IPS-NIHi11 (cell line): ENCODE results near the gene GPR63.
A peak's percentile ranks its signal among the peaks of the same experiment; 100 is the strongest.

Experiments used
- DNase-seq: peaks from one replicate; pipeline ENCODE4 v3.0.0; 2012; ENCODE audit warnings: mixed read lengths, low spot score

The GPR63 gene

GRCh38 chr6:96816301-96816817 is 20.9 kb downstream of the GPR63 start:
- peak; percentile 14 for DNase-seq

DNA sequence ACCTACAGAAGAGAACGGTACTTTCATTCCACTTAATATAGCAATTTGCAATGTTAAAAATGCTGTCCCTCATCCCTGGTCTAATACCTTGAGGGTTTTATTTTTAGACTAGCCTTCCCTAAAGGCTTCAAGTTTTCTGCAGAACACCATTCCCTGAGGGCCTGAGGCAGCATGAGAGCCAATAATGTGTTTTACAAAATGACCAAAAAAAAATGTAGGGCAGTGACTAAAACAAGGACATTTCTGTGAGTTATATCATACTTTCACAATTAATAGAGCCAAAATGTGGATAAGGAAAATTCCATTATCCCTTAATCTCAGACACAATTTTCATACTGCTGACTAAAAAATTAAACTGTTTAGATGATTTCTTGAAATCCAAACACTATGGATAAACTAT is 22.7 kb downstream of the GPR63 start:
- DNase-seq = no peak

- no peak for DNase-seq
Observed at GRCh38 chr6:96812077-96812703, 25.1 kb downstream of the GPR63 start.

DNA sequence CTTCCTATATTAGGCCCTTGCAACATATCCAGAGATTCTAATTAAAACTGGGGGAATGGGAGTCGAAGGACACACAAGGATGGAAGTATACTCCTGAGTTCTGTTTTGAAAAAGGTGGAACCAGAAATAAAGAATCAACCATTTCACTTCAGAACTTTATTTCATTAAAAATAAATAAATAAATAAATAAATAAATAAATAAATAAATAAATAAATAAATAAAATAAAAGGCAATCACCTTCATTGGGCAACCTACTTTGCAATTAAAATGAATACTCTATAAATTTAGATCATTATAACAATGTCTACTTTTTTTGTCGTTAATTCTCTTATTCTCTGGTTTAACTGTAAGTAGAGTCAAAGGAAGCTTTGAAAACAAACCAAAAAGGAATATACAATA is 25.6 kb downstream of the GPR63 start:
- DNase-seq = no peak

DNA sequence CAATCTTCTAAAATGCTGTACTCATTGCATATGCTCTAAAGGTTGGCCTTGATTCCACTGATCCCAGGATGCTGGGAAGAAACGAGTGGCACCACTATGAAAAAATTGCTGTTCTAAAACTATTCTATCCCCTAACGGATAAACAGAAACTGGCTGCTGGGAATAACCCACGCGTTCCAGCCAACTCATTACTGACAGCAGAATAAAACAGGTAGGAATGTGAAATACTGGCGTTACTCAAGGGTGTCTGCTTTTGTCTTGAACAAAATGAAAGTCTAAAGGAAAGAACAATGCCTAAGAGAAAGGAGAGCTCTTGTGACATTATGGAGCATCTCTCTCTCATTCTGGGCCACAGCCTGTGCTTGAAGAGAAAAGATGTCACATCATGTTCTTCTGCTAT is 26.1 kb downstream of the GPR63 start:
- no peak for DNase-seq

GRCh38 chr6:96809119-96809518 is 28.2 kb downstream of the GPR63 start:
- no peak for DNase-seq

DNA sequence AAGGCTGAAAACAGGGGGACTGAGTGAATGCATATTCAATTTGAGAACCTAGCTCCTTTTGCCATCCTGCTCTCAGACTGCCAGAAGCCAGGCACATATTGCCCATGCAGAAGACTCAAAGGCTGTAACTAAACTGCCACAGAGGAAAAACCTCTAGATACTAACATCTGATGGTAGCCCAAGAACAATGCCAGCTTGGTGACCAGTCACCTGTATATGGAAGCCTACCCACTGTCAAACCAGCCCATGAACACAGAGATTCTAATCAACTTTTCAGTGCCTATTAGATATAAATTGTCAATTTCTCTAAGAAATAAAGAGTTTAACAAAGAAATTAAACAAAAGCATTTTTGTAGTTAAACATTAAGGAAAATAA is 34.2 kb downstream of the GPR63 start:
- no peak for DNase-seq

- no peak for DNase-seq
Observed at GRCh38 chr6:96795481-96795880, 41.8 kb downstream of the GPR63 start.

GRCh38 chr6:96794980-96795379 is 42.3 kb downstream of the GPR63 start:
- DNase-seq = no peak

DNA sequence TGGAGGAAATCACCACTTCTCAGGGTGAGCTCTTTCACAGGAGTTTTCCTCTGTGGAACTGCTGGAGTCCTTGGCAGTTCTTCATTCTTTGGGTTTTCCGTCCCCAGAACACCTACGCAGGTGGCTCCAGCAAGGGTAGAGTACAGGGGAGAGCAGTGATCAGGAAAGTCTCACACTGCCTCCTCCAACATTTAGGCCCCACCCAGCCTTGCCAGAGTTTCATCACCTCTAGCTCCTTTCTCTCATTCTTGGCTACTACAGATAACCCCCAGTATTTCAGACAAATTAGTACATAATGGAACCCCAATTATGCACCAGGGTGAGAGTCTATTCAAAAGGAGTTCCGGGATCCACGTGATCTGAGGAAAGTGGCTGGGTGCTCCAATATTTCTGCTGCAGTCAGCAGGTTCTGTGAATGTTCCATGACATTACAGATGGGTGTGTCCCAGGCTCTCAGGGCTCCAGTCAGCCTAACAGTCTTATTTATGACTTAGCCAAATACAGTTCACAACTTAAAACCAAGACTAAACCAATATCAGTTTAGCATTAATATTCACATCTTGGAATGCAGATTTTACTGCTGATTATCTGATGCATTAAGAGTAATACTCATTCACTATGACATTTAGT is 44.6 kb downstream of the GPR63 start:
- no peak for DNase-seq

- no peak for DNase-seq
Observed at GRCh38 chr6:96789871-96790270, 47.4 kb downstream of the GPR63 start.

GRCh38 chr6:96787846-96788580 is 49.3 kb downstream of the GPR63 start:
- no peak for DNase-seq

- no peak for DNase-seq
Observed at GRCh38 chr6:96786336-96786735, 50.9 kb downstream of the GPR63 start.

- DNase-seq = no peak
Observed at GRCh38 chr6:96784650-96785049, 52.6 kb downstream of the GPR63 start.

GRCh38 chr6:96783307-96783706 is 54.0 kb downstream of the GPR63 start:
- no peak for DNase-seq

GRCh38 chr6:96781557-96781956 is 55.7 kb downstream of the GPR63 start:
- no peak for DNase-seq

GRCh38 chr6:96777113-96777512 is 60.2 kb downstream of the GPR63 start:
- DNase-seq = no peak

- DNase-seq = no peak
Observed at GRCh38 chr6:96775727-96776400, 61.4 kb downstream of the GPR63 start.

GRCh38 chr6:96766769-96767168 is 70.5 kb downstream of the GPR63 start:
- DNase-seq = no peak

DNA sequence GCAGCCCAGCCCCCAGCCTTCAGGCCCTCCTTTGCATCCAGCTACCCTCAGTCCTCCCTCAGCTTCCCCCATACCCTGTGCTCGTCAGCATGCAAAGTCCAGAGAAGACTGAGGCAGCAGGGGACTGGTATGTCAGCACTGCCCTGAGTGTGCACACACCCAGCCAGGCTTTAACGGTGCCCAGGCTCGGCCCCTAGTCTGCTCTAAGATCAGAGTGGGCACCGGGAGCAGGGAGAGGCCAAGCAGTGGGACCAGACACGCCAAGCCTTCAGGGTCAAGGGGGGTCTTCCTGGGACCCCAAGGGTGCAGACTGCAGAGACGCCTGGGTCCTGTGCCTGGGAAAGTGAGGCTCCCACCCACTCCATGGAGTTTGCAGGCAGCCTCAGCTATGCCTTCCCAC is 74.7 kb downstream of the GPR63 start:
- DNase-seq = no peak

DNA sequence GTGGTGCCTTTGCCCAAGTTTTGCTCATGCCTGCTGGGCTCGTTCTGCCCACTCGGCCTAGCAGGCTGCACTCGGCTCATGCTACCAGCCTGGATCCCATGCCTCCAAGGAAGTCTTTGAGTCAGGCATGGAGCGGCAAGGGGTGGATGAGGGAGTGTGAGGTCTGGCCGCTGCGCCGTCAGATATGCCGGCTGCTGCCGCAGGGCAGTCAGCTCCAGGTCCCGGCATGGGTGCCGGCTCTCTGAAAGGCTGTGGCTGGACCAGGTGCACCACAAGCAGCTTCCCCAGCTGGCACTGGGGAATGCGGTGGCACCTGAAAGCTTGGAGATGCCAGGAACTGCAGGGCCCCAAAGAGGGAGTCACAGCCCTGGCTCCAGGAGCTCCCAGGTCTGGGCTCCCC is 75.5 kb downstream of the GPR63 start:
- DNase-seq = no peak

GRCh38 chr6:96760153-96760687 is 77.1 kb downstream of the GPR63 start:
- DNase-seq = no peak
